Tibial nerve (tissue), 3 donors: ENCODE measurements around the gene TENM4.

Source experiments
- CTCF ChIP-seq, 5 experiments: fragments of 200-600 bp in 3 of 5; fragments of 450-650 bp in 2 of 5; sonication (generic) in 3 of 5; IDR thresholded peaks; one replicate each; pipeline ENCODE4 v1.5.1; 2016 to 2019; ENCODE audit warnings: antibody characterized with exemption in 5 of 5, mild to moderate bottlenecking in 3 of 5, moderate library complexity in 2 of 5
- POLR2A ChIP-seq, 2 donors: fragments of 450-650 bp; IDR thresholded peaks; one replicate each; pipeline ENCODE4 v1.6.1; 2017; ENCODE audit warnings: antibody characterized with exemption in 2 of 2, mild to moderate bottlenecking in 2 of 2, moderate library complexity in 2 of 2

GRCh38 chr11:78910322-78910721 lies 530.5 kb downstream of the TENM4 start:
- TF ChIP-seq CTCF (IDR thresholded peaks at IDR 0.05) (no peak), POLR2A (IDR thresholded peaks at IDR 0.05) (no peak)
